Tracheal epithelial cell (primary cell): ENCODE measurements around the gene BRF1. TPM values are rescaled to one million over a fixed set of nuclear protein-coding genes. Genes with fewer than 3 reads are reported as not detected.

Experiments
- total RNA-seq: library from RNA; depleted of rRNA; stranded (reverse); fragments of >200 nt; gene quantifications from 2 replicates; pipeline ENCODE4 v1.2.1, GENCODE V29; 2014

The BRF1 gene, protein sequence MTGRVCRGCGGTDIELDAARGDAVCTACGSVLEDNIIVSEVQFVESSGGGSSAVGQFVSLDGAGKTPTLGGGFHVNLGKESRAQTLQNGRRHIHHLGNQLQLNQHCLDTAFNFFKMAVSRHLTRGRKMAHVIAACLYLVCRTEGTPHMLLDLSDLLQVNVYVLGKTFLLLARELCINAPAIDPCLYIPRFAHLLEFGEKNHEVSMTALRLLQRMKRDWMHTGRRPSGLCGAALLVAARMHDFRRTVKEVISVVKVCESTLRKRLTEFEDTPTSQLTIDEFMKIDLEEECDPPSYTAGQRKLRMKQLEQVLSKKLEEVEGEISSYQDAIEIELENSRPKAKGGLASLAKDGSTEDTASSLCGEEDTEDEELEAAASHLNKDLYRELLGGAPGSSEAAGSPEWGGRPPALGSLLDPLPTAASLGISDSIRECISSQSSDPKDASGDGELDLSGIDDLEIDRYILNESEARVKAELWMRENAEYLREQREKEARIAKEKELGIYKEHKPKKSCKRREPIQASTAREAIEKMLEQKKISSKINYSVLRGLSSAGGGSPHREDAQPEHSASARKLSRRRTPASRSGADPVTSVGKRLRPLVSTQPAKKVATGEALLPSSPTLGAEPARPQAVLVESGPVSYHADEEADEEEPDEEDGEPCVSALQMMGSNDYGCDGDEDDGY
- 22.9 and 27.5 TPM in 2 replicates for total RNA-seq

DNA sequence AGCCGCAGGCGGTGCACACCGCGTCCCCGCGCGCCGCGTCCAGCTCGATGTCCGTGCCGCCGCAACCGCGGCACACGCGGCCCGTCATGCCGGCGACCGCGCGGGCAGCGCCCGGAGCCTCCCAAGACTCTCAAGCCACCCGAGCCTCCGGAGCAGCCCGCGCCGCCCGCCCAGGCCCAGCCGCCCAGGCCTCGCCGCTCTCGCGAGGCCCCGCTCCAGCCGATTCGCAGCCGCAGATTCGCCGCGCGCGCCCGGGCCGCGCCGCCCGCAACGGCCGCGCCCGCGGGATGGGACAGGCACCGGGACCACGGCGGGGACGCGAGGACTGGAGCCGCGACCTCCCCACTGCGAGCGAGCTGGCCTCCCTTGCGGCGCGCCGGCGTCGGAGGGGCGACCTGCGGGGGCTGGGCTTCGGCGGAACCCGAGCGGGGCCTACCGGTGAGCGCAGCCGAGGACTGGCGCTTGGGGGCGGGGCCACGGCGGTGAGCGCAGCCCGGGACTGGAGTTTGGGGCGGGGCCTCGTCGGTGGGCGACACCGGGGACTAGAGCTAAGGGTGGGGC is at the start of gene BRF1:
Gene BRF1, minus strand, starts transcription at position 460 of the 561 bp plus-strand sequence. Its CDS starts 372 bp downstream, at position 88.

DNA sequence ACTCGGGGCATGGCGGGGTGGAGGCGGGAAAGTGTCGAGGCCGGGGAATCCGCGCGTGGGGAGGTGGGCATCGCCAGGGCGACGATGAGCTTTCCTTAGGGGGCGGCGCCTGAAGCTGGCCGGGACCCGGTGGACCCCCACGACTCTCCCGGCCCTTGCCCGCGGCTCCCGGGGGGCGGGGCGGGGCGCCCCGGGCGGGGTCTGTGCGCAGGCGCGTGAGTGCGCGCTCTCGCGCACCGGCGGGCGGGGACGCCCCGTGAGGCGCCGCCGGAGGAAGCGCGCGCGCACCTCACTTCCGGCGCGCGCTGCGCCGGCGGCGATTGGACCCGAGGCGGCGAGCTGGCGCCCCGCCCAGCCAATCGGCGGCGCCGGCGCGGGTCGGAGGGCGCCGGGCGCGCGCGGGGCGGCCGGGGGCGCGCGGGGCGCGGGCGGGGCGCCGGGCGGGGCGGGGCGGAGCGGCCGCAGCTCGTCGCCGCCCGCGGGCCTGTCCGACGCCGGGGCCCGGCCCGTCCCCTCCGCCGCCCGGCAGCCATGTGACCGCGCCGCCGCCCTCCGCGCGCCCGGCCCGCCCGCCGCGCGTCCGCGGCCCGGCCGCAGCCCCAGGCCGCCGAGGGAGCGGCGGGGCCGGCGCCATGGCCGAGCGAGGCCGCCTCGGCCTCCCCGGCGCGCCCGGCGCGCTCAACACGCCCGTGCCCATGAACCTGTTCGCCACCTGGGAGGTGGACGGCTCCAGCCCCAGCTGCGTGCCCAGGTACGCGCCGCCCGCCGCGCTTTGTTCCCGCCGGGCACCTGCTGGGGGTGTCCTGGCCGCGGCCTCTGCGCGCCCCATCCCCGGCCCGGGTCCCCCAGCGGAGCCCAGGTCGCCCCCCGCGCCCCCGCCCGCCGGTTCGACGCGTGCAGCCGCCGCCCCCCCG is 13.7 kb upstream of the BRF1 start, which contains the start of gene PACS2:
Gene PACS2, plus strand, starts transcription at position 462 of the 914 bp plus-strand sequence. Its CDS starts 171 bp downstream, at position 633.

DNA sequence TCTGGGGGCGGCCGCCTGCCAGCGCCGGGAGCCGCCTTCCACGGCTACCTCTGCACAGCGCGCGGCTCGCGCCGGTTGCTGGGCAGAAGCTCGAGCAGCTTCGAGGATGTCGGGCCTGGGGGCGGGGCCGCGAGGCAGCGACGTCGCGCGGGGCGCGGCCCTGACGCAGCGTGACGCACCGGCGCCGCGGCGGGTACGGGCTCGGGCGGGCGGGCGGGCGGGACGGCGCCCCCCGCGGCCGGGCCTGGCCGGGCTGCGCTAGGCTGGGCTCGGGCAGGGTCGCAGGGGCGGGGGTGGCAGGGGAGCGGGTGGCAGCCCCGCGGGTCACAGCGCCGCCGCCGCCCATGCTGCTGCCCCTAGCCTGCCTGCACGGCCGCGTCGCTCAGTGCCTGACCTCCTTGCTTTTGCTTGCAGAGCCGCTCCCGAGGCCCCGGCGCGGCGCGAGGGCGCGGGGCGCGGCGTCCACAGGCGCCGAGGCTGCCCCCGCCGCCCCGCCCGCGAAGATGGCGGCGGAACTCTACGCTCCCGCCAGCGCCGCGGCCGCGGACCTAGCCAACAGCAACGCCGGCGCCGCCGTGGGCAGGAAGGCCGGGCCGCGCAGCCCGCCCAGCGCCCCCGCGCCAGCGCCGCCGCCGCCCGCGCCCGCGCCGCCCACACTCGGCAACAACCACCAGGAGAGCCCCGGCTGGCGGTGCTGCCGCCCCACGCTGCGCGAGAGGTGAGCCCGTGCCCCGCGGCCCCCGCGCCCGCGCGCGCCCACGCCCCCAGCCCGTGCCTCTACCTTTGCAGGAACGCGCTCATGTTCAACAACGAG is 52.2 kb downstream of the BRF1 start, which contains the start of gene BTBD6:
Gene BTBD6, plus strand, starts transcription at position 166 of the 814 bp plus-strand sequence. Its CDS starts 179 bp downstream, at position 345.

DNA sequence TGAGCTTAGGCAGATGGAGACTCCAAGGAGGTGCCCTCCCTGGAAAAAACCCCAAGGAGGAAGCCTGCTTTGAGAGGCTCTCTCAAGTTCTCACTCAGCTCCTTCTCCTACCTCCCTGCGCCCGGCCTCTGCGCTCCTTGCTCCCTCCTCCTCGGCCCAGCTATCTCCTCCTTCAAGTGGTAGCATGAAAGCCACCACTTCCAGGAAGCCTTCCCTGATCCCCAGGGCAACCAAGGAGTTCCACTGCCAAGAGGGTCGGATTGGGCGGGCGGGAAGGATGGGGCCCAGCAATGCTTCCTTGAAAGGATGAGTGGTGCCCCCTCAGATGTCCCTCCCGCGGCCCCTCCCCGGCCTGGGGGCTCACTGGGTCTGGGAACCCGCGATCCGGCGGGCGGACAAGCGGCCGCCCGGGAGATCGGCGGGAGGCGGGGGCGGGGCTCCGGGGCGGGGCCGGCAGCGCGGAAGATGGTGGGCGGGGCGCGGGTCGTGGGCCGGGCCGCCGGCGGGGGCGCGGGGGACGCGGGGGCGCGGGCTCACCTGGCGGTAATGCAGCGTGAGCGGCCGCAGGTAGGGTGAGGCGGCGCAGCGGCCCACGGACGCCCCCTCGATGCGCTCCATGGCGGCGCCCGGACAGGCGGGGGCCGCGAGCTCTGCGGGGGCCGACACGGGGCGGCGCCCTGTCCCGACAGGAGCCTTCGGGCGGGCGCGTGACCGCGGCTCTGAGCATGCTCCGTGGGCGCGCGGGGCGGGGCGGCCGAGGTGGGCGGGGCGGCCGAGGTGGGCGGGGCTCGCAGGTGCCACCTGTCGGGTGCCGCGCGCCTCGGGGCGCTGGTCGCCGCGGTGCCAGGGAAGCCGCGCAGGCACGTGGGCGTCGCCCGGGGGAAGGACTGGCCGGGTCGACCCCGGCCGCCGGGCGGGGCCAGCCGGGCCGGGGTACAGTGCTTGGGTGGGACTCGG is 119.9 kb downstream of the BRF1 start, which contains the start of gene NUDT14:
Gene NUDT14, minus strand, starts transcription at position 721 of the 957 bp plus-strand sequence. Its CDS starts 103 bp downstream, at position 618.

DNA sequence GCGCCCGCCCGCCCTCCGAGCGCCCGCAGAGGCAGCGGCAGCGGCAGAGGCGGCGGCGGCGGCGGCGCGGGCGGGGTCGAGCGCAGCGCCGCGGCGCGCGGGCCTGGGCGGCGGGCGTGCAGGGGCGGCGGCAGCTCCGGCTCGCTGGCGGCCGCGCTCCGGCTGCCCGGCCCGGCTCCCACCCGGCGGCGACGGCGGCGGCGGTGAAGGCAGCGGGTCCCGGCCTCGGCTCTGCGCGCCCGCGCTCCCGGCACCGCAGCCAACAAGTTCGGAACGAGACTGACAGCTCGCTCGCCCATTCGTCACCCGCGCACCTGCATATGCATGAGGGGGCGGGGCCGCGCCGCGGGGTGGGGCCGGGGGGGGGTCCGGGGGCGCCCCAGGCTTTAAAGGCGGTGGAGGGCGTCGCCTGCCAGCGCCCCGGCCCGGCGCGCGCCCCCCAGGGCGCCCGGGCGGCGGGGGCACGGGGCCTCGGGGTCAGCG is 132.3 kb downstream of the BRF1 start, which contains the start of gene JAG2:
Gene JAG2, minus strand, starts transcription at position 281 of the 483 bp plus-strand sequence. CDS start 356 bp downstream, outside the sequence.

Other genes starting within 250 kb of the BRF1 start
- 0.24 TPM in 1 of 2 replicates, not detected in the other for gene GPR132, start 235.6 kb downstream of the BRF1 start, total RNA-seq
- 17.4 and 21.7 TPM in 2 replicates for gene JAG2, start 132.2 kb downstream of the BRF1 start, total RNA-seq
- gene NUDT14, start 119.7 kb downstream of the BRF1 start, total RNA-seq: 36.9 and 39.2 TPM in 2 replicates
- gene BTBD6, start 52.5 kb downstream of the BRF1 start, total RNA-seq: 65.8 and 71.0 TPM in 2 replicates
- gene PACS2, start 13.7 kb upstream of the BRF1 start, total RNA-seq: 42.0 and 56.1 TPM in 2 replicates
- gene TEX22, start 97.5 kb upstream of the BRF1 start, total RNA-seq: under 0.01 and 0.21 TPM in 2 replicates
- 32.5 and 33.2 TPM in 2 replicates for gene MTA1, start 118.8 kb upstream of the BRF1 start, total RNA-seq
- 34.3 and 64.8 TPM in 2 replicates for gene CRIP2, start 173.8 kb upstream of the BRF1 start, total RNA-seq
- gene CRIP1, start 185.9 kb upstream of the BRF1 start, total RNA-seq: 0.48 TPM in 1 of 2 replicates, not detected in the other
- gene TEDC1, start 190.2 kb upstream of the BRF1 start, total RNA-seq: 2.3 and 5.1 TPM in 2 replicates
- 2.4 and 3.4 TPM in 2 replicates for gene TMEM121, start 225.6 kb upstream of the BRF1 start, total RNA-seq